ENCODE results near the gene ARHGAP24.

DNA sequence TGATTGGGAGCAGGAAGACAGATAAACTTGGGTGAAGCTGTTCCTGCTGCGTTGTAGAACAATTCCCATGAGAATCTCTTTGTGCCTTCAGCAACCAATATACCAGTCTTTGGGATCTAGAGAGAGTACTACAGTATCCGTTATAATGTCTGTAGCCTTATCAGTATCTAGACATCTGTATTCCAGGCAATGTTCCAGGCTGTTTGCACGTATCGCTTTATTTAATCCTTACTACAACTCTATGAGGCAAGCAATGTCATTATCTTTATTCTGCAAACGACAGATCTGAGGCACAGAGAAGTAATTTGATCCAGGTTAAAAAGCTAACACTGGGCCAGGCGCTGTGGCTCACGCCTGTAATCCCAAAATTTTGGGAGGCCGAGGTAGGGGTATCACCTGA lies 251.6 kb downstream of the ARHGAP24 start:
- TF ChIP-seq, protein P1, sequence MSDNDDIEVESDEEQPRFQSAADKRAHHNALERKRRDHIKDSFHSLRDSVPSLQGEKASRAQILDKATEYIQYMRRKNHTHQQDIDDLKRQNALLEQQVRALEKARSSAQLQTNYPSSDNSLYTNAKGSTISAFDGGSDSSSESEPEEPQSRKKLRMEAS (IDR thresholded peaks at IDR 0.05): no peak
- TF ChIP-seq, protein P2, sequence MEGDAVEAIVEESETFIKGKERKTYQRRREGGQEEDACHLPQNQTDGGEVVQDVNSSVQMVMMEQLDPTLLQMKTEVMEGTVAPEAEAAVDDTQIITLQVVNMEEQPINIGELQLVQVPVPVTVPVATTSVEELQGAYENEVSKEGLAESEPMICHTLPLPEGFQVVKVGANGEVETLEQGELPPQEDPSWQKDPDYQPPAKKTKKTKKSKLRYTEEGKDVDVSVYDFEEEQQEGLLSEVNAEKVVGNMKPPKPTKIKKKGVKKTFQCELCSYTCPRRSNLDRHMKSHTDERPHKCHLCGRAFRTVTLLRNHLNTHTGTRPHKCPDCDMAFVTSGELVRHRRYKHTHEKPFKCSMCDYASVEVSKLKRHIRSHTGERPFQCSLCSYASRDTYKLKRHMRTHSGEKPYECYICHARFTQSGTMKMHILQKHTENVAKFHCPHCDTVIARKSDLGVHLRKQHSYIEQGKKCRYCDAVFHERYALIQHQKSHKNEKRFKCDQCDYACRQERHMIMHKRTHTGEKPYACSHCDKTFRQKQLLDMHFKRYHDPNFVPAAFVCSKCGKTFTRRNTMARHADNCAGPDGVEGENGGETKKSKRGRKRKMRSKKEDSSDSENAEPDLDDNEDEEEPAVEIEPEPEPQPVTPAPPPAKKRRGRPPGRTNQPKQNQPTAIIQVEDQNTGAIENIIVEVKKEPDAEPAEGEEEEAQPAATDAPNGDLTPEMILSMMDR (IDR thresholded peaks at IDR 0.05; ENCODE audit: low read depth, low read length, missing input control): no peak
- TF ChIP-seq GABPA (IDR thresholded peaks at IDR 0.05 in 1 of 2, conservative IDR thresholded peaks at IDR 0.05 in 1 of 2) (no peak), RXRA (IDR thresholded peaks at IDR 0.05) (no peak), JUND (IDR thresholded peaks at IDR 0.05) (no peak), HNF4A (conservative IDR thresholded peaks at IDR 0.05) (no peak), RAD21 (IDR thresholded peaks at IDR 0.05) (no peak), SP1 (IDR thresholded peaks at IDR 0.05) (no peak)
- TF ChIP-seq, protein P3, sequence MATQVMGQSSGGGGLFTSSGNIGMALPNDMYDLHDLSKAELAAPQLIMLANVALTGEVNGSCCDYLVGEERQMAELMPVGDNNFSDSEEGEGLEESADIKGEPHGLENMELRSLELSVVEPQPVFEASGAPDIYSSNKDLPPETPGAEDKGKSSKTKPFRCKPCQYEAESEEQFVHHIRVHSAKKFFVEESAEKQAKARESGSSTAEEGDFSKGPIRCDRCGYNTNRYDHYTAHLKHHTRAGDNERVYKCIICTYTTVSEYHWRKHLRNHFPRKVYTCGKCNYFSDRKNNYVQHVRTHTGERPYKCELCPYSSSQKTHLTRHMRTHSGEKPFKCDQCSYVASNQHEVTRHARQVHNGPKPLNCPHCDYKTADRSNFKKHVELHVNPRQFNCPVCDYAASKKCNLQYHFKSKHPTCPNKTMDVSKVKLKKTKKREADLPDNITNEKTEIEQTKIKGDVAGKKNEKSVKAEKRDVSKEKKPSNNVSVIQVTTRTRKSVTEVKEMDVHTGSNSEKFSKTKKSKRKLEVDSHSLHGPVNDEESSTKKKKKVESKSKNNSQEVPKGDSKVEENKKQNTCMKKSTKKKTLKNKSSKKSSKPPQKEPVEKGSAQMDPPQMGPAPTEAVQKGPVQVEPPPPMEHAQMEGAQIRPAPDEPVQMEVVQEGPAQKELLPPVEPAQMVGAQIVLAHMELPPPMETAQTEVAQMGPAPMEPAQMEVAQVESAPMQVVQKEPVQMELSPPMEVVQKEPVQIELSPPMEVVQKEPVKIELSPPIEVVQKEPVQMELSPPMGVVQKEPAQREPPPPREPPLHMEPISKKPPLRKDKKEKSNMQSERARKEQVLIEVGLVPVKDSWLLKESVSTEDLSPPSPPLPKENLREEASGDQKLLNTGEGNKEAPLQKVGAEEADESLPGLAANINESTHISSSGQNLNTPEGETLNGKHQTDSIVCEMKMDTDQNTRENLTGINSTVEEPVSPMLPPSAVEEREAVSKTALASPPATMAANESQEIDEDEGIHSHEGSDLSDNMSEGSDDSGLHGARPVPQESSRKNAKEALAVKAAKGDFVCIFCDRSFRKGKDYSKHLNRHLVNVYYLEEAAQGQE (IDR thresholded peaks at IDR 0.05): no peak

Measured in liver (tissue), 3 donors.